ENCODE data around the gene PWWP2B.

PWWP2B gene

GRCh38 chr10:132409667-132410028, 12.6 kb downstream of the PWWP2B start:
- no peak overlapping the region for H3K27ac ChIP-seq (ENCODE audit: low read depth, low read length)
- H3K36me3 ChIP-seq (ENCODE audit: control insufficient read depth, insufficient read depth, low read length): 0 out of 2 replicates have a peak, but pooled peaks cover 8% of the 10 kb centered on the region
- H3K4me1 ChIP-seq (ENCODE audit: control insufficient read depth, insufficient read depth, low read length): peaks cover 49% of the 10 kb centered on the region
- no peaks in the 10 kb centered on the region for H3K27me3 ChIP-seq (ENCODE audit: control insufficient read depth, insufficient read depth, low read length)
- no peak overlapping the region for H3K9ac ChIP-seq (ENCODE audit: low read depth, low read length)
- no peak overlapping the region for H3K4me3 ChIP-seq (ENCODE audit: low read depth, low read length)
- H3K9me3 ChIP-seq (ENCODE audit: control insufficient read depth, insufficient read depth, low read length): no peaks in the 10 kb centered on the region

DNA sequence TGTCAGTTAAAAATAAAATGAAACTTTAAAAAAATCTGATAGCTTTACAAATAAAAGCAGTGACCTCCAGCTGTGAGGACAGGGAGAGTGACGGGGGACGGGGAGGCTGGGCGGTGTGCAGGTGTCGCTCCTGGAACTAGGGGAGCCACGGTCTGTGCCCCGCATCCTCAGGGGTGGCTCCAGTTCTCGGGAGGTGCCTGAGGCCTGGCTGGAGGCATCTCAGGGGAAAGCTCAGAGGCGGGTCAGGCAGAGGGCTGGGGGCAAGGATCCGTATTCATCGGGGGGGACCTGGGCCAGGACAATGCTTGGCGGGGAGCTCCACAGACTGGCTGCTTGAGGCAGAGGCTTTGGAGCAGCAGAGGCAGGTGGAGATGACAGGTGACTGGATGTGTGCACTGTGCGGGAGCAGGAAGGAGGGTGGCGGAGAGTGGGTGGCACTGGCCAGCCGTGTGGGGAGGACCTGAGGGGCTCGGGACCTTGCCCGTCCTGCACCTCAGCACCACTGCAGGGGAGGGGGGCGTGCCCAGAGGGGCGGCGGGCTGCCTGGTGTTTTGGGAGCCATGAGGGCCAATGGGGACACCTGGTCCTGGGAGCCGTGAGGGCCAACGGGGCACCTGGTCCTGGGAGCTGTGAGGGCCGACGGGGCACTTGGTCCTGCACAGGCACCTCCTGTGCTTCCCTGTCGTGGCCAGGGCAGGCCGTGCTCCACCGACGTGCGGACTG, 13.2 kb downstream of the PWWP2B start:
- H3K27me3 ChIP-seq (ENCODE audit: control insufficient read depth, insufficient read depth, low read length): no peaks in the 10 kb centered on the region
- H3K9me3 ChIP-seq (ENCODE audit: control insufficient read depth, insufficient read depth, low read length): no peaks in the 10 kb centered on the region
- H3K9ac ChIP-seq (ENCODE audit: low read depth, low read length): no peak overlapping the region
- H3K4me3 ChIP-seq (ENCODE audit: low read depth, low read length): no peak overlapping the region
- H3K4me1 ChIP-seq (ENCODE audit: control insufficient read depth, insufficient read depth, low read length): peaks cover 47% of the 10 kb centered on the region
- H3K27ac ChIP-seq (ENCODE audit: low read depth, low read length): no peak overlapping the region
- H3K36me3 ChIP-seq (ENCODE audit: control insufficient read depth, insufficient read depth, low read length): 0 out of 2 replicates have a peak, but pooled peaks cover 8% of the 10 kb centered on the region

- Histone ChIP-seq H3K27me3 (ENCODE audit: control insufficient read depth, insufficient read depth, low read length) (no peaks in the 10 kb centered on the region), H3K4me1 (ENCODE audit: control insufficient read depth, insufficient read depth, low read length) (peaks cover 45% of the 10 kb centered on the region), H3K9ac (ENCODE audit: low read depth, low read length) (no peak overlapping the region), H3K36me3 (ENCODE audit: control insufficient read depth, insufficient read depth, low read length) (0 out of 2 replicates have a peak, but pooled peaks cover 7% of the 10 kb centered on the region), H3K27ac (ENCODE audit: low read depth, low read length) (no peak overlapping the region), H3K9me3 (ENCODE audit: control insufficient read depth, insufficient read depth, low read length) (no peaks in the 10 kb centered on the region), H3K4me3 (ENCODE audit: low read depth, low read length) (no peak overlapping the region)
These were observed 14.0 kb downstream of the PWWP2B start for GRCh38 chr10:132410779-132411532.

GRCh38 chr10:132411561-132412253, 14.7 kb downstream of the PWWP2B start:
- Histone ChIP-seq H3K27ac (ENCODE audit: low read depth, low read length) (no peak overlapping the region), H3K9me3 (ENCODE audit: control insufficient read depth, insufficient read depth, low read length) (no peaks in the 10 kb centered on the region), H3K27me3 (ENCODE audit: control insufficient read depth, insufficient read depth, low read length) (no peaks in the 10 kb centered on the region), H3K4me1 (ENCODE audit: control insufficient read depth, insufficient read depth, low read length) (peaks cover 45% of the 10 kb centered on the region), H3K36me3 (ENCODE audit: control insufficient read depth, insufficient read depth, low read length) (no peaks in the 10 kb centered on the region), H3K9ac (ENCODE audit: low read depth, low read length) (no peak overlapping the region), H3K4me3 (ENCODE audit: low read depth, low read length) (no peak overlapping the region)

GRCh38 chr10:132412316-132413192, 15.6 kb downstream of the PWWP2B start:
- Histone ChIP-seq H3K36me3 (ENCODE audit: control insufficient read depth, insufficient read depth, low read length) (no peaks in the 10 kb centered on the region), H3K27me3 (ENCODE audit: control insufficient read depth, insufficient read depth, low read length) (no peaks in the 10 kb centered on the region), H3K4me1 (ENCODE audit: control insufficient read depth, insufficient read depth, low read length) (peaks cover 41% of the 10 kb centered on the region), H3K27ac (ENCODE audit: low read depth, low read length) (no peak overlapping the region), H3K9me3 (ENCODE audit: control insufficient read depth, insufficient read depth, low read length) (no peaks in the 10 kb centered on the region), H3K9ac (ENCODE audit: low read depth, low read length) (no peak overlapping the region), H3K4me3 (ENCODE audit: low read depth, low read length) (no peak overlapping the region)

DNA sequence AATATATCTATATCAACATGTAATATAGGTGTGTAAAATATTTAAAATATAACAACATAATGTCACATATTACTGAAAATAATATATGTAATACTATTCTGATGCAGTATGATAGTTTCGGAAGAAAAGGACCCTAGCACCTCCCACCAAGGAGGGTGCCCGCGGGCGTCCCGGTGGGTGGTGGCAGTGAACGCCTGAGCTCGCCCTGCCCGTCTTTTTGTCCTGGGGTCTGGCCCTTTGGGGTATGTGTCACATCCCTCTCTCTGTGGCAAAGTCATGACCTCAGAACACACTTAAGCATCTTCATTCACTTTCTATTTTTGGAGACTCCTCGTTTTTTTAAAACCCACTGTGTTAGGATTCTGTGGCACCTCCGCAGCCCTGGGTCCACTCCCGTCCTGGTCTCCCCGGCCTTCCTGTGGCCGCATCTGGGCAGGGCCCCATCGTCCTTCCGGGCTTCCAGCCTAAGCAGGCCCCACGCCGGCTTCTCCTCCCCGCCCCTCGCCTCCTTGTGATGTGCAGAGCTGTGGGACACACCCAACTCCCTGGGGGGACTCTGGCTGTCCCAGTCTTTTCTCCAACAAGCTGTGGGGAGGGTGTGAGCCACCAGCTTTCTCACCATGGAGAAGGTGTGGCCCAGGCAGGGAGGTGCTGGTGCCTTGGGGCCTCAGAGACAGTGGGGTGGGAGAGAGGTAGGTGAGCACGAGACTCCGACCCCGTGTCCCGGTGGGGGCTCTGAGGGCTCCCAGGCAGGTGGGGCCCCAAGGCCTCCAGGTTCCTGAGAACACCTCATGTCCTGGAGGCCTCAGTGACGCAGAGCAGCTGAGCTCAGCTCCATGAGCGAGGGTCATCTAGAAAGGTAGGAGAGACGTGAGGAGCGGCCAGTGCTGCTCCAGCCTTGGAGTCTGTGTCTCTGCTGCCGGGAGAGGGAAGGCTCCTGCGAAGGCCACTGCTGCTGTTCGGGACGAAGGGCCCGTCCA, 16.5 kb downstream of the PWWP2B start:
- H3K36me3 ChIP-seq (ENCODE audit: control insufficient read depth, insufficient read depth, low read length): no peaks in the 10 kb centered on the region
- no peaks in the 10 kb centered on the region for H3K9me3 ChIP-seq (ENCODE audit: control insufficient read depth, insufficient read depth, low read length)
- H3K4me1 ChIP-seq (ENCODE audit: control insufficient read depth, insufficient read depth, low read length): peaks cover 41% of the 10 kb centered on the region
- no peak overlapping the region for H3K9ac ChIP-seq (ENCODE audit: low read depth, low read length)
- H3K27ac ChIP-seq (ENCODE audit: low read depth, low read length): no peak overlapping the region
- H3K27me3 ChIP-seq (ENCODE audit: control insufficient read depth, insufficient read depth, low read length): no peaks in the 10 kb centered on the region
- H3K4me3 ChIP-seq (ENCODE audit: low read depth, low read length): no peak overlapping the region

GRCh38 chr10:132414402-132415016, 17.5 kb downstream of the PWWP2B start:
- Histone ChIP-seq H3K27me3 (ENCODE audit: control insufficient read depth, insufficient read depth, low read length) (no peaks in the 10 kb centered on the region), H3K9me3 (ENCODE audit: control insufficient read depth, insufficient read depth, low read length) (no peaks in the 10 kb centered on the region), H3K27ac (ENCODE audit: low read depth, low read length) (no peak overlapping the region), H3K9ac (ENCODE audit: low read depth, low read length) (no peak overlapping the region), H3K4me3 (ENCODE audit: low read depth, low read length) (no peak overlapping the region), H3K4me1 (ENCODE audit: control insufficient read depth, insufficient read depth, low read length) (peaks cover 40% of the 10 kb centered on the region), H3K36me3 (ENCODE audit: control insufficient read depth, insufficient read depth, low read length) (no peaks in the 10 kb centered on the region)

DNA sequence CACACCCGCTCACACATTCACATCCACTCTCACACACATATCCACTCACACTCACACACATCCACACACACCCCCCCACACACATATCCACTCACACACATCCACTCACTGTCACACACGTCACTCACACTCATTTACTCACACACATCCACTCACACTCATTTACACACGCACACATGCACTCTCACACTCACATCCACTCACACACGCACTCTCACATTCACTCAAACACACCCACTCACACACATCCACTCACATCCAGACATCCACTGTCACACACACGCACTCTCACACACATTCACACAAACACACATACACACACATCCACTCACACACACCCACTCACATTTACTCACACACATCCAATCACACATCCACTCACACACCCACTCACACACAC, 18.3 kb downstream of the PWWP2B start:
- Histone ChIP-seq H3K27me3 (ENCODE audit: control insufficient read depth, insufficient read depth, low read length) (no peaks in the 10 kb centered on the region), H3K36me3 (ENCODE audit: control insufficient read depth, insufficient read depth, low read length) (no peaks in the 10 kb centered on the region), H3K4me1 (ENCODE audit: control insufficient read depth, insufficient read depth, low read length) (peaks cover 44% of the 10 kb centered on the region), H3K9me3 (ENCODE audit: control insufficient read depth, insufficient read depth, low read length) (no peaks in the 10 kb centered on the region), H3K27ac (ENCODE audit: low read depth, low read length) (no peak overlapping the region), H3K4me3 (ENCODE audit: low read depth, low read length) (no peak overlapping the region), H3K9ac (ENCODE audit: low read depth, low read length) (no peak overlapping the region)

GRCh38 chr10:132415956-132416355, 19.0 kb downstream of the PWWP2B start:
- peaks cover 50% of the 10 kb centered on the region for H3K4me1 ChIP-seq (ENCODE audit: control insufficient read depth, insufficient read depth, low read length)

More at GRCh38 chr10:132415956-132416355, 19.0 kb downstream of the PWWP2B start:
- no peaks in the 10 kb centered on the region for H3K27me3 ChIP-seq (ENCODE audit: control insufficient read depth, insufficient read depth, low read length)
- no peak overlapping the region for H3K27ac ChIP-seq (ENCODE audit: low read depth, low read length)
- no peaks in the 10 kb centered on the region for H3K9me3 ChIP-seq (ENCODE audit: control insufficient read depth, insufficient read depth, low read length)
- no peak overlapping the region for H3K4me3 ChIP-seq (ENCODE audit: low read depth, low read length)
- H3K36me3 ChIP-seq (ENCODE audit: control insufficient read depth, insufficient read depth, low read length): no peaks in the 10 kb centered on the region
- H3K9ac ChIP-seq (ENCODE audit: low read depth, low read length): no peak overlapping the region
